GM12801 (cell line): Measurements from ENCODE around the gene CDH10.

ENCODE experiments used
- CTCF ChIP-seq: IDR thresholded peaks from one replicate; pipeline ENCODE4 v1.5.1; 2011; ENCODE audit warnings: control low read depth; ENCODE audit not compliant: insufficient read length; ENCODE audit errors: extremely low read depth

Gene CDH10

GRCh38 chr5:24629798-24630197, 15.0 kb downstream of the CDH10 start:
- TF ChIP-seq CTCF: no peak

- no peak for TF ChIP-seq CTCF
These were observed 19.9 kb downstream of the CDH10 start for GRCh38 chr5:24624872-24625271.

GRCh38 chr5:24623624-24624023, 21.2 kb downstream of the CDH10 start:
- TF ChIP-seq CTCF: no peak

- TF ChIP-seq CTCF: no peak
These were observed 21.7 kb downstream of the CDH10 start for GRCh38 chr5:24623031-24623430.

- no peak for TF ChIP-seq CTCF
These were observed 23.0 kb downstream of the CDH10 start for GRCh38 chr5:24621792-24622191.

GRCh38 chr5:24616566-24616965, 28.2 kb downstream of the CDH10 start:
- TF ChIP-seq CTCF: no peak

- no peak for TF ChIP-seq CTCF
These were observed 29.6 kb downstream of the CDH10 start for GRCh38 chr5:24615159-24615558.

- no peak for TF ChIP-seq CTCF
These were observed 35.1 kb downstream of the CDH10 start for GRCh38 chr5:24609706-24610105.
